HFF-Myc (cell line): ENCODE data around the gene PARD3.

Experiments
- DNase-seq: peaks from one replicate; pipeline ENCODE4 v3.0.0-alpha.2; 2011; ENCODE audit warnings: low read depth; ENCODE audit errors: extremely low read depth
- H3K4me3 ChIP-seq: replicated peaks from 2 replicates; pipeline ENCODE4 v1.5.1; 2011; ENCODE audit warnings: low read depth, mild to moderate bottlenecking, control low read depth, low read length
- CTCF ChIP-seq: IDR thresholded peaks from 2 replicates; pipeline ENCODE4 v1.5.1; 2012; ENCODE audit warnings: mild to moderate bottlenecking, low read depth, low read length, control low read depth; ENCODE audit errors: missing control alignments

Gene PARD3

GRCh38 chr10:34200355-34200901 is 614.7 kb downstream of the PARD3 start:
- H3K4me3 ChIP-seq, result no peak overlapping the region
- no peak for TF ChIP-seq CTCF
- DNase-seq, result no peak

- no peak overlapping the region for H3K4me3 ChIP-seq
- TF ChIP-seq CTCF, result no peak
- no peak for DNase-seq
Measured at GRCh38 chr10:34198953-34199352, 616.1 kb downstream of the PARD3 start.

GRCh38 chr10:34196058-34196433 is 619.0 kb downstream of the PARD3 start:
- no peak overlapping the region for H3K4me3 ChIP-seq
- DNase-seq, result no peak
- TF ChIP-seq CTCF, result no peak

- DNase-seq, result no peak
- TF ChIP-seq CTCF, result no peak
- no peak overlapping the region for H3K4me3 ChIP-seq
Measured at GRCh38 chr10:34195364-34196057, 619.6 kb downstream of the PARD3 start.

GRCh38 chr10:34193931-34194626 is 621.0 kb downstream of the PARD3 start:
- no peak for TF ChIP-seq CTCF
- H3K4me3 ChIP-seq, result no peak overlapping the region
- DNase-seq, result no peak

- no peak for DNase-seq
- H3K4me3 ChIP-seq, result no peak overlapping the region
- no peak for TF ChIP-seq CTCF
Measured at GRCh38 chr10:34192646-34193045, 622.5 kb downstream of the PARD3 start.
